Chondrocyte (in vitro differentiated cells): ENCODE data around the gene PRICKLE2. TPM values are rescaled to one million over a fixed set of nuclear protein-coding genes. Genes with fewer than 3 reads are reported as not detected.
A peak's percentile ranks its signal among the peaks of the same experiment; 100 is the strongest.

ENCODE experiments used
- DNase-seq: peaks from one replicate; pipeline ENCODE4 v3.0.0; 2021; ENCODE audit warnings: mixed read lengths, low spot score
- H3K27ac Mint-ChIP-seq: one replicate; pipeline ENCODE4 v1.8.0; 2021; ENCODE audit warnings: mild to moderate bottlenecking, moderate library complexity, mixed read lengths; ENCODE audit not compliant: unreplicated experiment
- H3K27me3 Mint-ChIP-seq: 2 replicates; pipeline ENCODE4 v1.8.0; 2021; ENCODE audit warnings: low read depth, mixed read lengths
- H3K36me3 Mint-ChIP-seq: 2 replicates; pipeline ENCODE4 v1.8.0; 2021; ENCODE audit warnings: low read depth, mixed read lengths
- H3K4me1 Mint-ChIP-seq: 2 replicates; pipeline ENCODE4 v1.8.0; 2021; ENCODE audit warnings: low read depth, mild to moderate bottlenecking, mixed read lengths
- H3K4me3 Mint-ChIP-seq: one replicate; pipeline ENCODE4 v1.8.0; 2021; ENCODE audit warnings: mild to moderate bottlenecking, moderate library complexity, mixed read lengths; ENCODE audit not compliant: unreplicated experiment
- H3K9me3 Mint-ChIP-seq: 2 replicates; pipeline ENCODE4 v1.8.0; 2021; ENCODE audit warnings: low read depth, mixed read lengths
- total RNA-seq: library from RNA; stranded (reverse); gene quantifications from 3 replicates; pipeline ENCODE4 v1.2.1, GENCODE V29; 2021
- TF ChIP-seq, protein P1 (sequence below): fragments of 200-600 bp; sonication (generic); IDR thresholded peaks from 2 replicates; pipeline ENCODE4 v1.5.0; 2021; ENCODE audit warnings: antibody characterized with exemption, mild to moderate bottlenecking, moderate library complexity

Gene PRICKLE2
- total RNA-seq, 1 donor from 2014 or later: 48.2 TPM

DNA sequence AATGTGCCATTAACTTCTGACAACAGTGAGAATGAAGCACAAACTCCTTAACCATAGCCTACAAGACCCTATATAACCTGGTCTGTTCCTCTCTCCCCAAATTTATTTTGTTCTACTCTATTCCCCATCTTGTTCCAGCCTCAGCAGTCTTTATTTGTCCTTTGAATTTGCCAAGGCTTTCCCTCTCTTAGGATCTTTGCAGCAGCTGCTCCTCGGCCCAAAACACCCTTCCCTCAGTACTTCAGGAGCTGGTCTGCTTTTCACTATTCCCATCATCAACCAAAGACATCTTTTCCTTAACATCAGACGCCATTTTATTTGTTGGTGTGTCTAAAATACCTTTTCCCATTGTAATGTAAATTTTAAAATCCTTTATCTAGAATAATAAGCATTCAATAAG lies 10.2 kb downstream of the PRICKLE2 start:
- no peak for DNase-seq
- Mint-ChIP-seq H3K9me3 (no peaks in the 10 kb centered on the region), H3K27me3 (no peaks in the 10 kb centered on the region), H3K4me1 (peaks cover 68% of the 10 kb centered on the region), H3K4me3 (no peak overlapping the region), H3K27ac (peak overlapping the region; percentile 95), H3K36me3 (peaks cover 1% of the 10 kb centered on the region)
- TF ChIP-seq, protein P1, sequence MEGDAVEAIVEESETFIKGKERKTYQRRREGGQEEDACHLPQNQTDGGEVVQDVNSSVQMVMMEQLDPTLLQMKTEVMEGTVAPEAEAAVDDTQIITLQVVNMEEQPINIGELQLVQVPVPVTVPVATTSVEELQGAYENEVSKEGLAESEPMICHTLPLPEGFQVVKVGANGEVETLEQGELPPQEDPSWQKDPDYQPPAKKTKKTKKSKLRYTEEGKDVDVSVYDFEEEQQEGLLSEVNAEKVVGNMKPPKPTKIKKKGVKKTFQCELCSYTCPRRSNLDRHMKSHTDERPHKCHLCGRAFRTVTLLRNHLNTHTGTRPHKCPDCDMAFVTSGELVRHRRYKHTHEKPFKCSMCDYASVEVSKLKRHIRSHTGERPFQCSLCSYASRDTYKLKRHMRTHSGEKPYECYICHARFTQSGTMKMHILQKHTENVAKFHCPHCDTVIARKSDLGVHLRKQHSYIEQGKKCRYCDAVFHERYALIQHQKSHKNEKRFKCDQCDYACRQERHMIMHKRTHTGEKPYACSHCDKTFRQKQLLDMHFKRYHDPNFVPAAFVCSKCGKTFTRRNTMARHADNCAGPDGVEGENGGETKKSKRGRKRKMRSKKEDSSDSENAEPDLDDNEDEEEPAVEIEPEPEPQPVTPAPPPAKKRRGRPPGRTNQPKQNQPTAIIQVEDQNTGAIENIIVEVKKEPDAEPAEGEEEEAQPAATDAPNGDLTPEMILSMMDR: no peak

DNA sequence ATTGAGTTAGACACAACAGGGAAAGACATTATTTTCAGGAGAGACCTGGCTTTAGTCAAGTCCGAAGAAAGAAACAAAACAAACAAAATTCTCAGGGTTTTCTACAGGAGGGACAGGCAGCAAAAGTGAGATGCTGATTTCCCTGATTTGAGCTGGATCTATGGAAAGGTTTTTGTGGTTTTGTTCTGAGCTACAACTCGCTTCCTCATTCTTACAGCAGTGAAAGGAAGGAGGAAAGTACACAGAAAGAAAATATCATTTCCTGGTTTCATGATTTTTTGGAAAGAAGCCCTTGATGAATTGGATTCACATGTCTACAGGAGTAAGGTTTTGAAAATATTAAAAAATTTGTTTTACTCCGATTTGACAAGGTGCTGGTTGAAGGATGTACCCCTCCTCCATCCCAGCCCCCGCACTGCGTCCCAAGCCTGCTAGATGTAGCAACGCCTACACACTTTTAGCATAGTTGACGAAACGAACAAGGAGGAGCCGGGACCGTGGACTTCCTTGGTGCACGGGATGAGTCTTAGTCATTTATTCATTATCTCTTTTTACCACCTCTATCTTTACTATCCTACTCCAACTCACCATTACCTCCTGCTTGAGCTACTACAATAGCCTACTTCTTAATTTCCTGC lies 10.8 kb downstream of the PRICKLE2 start:
- Mint-ChIP-seq H3K27ac (peak overlapping the region; percentile 95), H3K4me1 (peaks cover 62% of the 10 kb centered on the region), H3K36me3 (peaks cover 1% of the 10 kb centered on the region), H3K27me3 (no peaks in the 10 kb centered on the region), H3K9me3 (no peaks in the 10 kb centered on the region), H3K4me3 (peak overlapping the region; percentile 63)
- DNase-seq: no peak
- TF ChIP-seq, protein P1: no peak

DNA sequence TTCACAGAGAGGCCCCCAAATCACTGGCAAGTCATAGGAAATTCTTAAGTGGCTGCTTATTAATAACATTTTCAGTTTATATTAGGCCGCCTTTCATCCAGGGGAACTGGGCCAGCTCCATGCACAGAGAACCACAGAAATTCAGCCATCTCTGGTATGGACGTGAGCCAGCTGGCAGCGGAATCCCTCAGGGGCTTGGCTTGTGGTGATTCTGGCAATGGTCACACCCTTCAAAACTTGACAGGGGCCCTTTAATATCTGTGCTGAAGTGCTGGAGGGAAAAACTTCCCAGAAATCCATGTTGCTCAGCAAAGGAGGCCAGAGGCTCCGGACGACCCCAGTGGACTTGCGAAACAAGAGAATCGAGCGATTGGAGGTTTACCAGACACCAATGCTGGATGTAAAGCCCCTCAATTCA lies 11.3 kb downstream of the PRICKLE2 start:
- Mint-ChIP-seq H3K36me3 (peaks cover 1% of the 10 kb centered on the region), H3K27me3 (no peaks in the 10 kb centered on the region), H3K27ac (peak overlapping the region; percentile 95), H3K4me3 (peak overlapping the region; percentile 63), H3K9me3 (no peaks in the 10 kb centered on the region), H3K4me1 (peaks cover 57% of the 10 kb centered on the region)
- no peak for DNase-seq
- TF ChIP-seq, protein P1: no peak

DNA sequence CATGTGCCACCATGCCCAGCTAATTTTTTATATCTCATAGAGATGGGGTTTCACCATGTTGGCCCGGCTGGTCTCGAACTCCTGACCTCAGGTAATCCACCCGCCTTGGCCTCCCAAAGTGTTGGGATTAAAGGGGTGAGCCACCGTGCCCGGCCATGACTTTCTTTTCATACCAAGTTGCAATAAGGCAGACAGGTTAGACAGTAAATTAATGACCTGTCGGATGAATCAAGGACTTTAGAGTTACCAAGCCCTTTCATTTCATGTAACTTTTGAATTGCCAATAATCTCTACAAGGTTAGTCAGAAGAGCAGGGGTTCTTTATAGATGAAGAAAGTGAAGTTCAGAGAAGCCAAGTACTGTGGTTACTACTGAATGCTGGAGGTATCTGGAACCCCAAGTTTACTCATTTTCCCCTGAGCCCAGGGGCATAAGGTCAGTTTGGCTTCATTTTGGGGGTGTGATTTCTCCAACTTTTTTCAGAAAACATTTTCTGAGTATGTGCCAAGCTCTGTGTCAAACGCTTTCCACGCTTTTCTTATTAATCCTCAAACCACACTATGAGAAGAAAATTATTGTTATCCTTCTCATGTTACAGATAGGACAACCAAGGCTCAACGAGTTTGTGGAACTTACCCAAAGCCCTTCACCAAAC lies 11.9 kb downstream of the PRICKLE2 start:
- Mint-ChIP-seq H3K4me1 (peaks cover 53% of the 10 kb centered on the region), H3K27ac (peak overlapping the region; percentile 95), H3K9me3 (no peaks in the 10 kb centered on the region), H3K4me3 (no peak overlapping the region), H3K36me3 (peaks cover 1% of the 10 kb centered on the region), H3K27me3 (no peaks in the 10 kb centered on the region)
- no peak for DNase-seq
- TF ChIP-seq, protein P1: no peak

DNA sequence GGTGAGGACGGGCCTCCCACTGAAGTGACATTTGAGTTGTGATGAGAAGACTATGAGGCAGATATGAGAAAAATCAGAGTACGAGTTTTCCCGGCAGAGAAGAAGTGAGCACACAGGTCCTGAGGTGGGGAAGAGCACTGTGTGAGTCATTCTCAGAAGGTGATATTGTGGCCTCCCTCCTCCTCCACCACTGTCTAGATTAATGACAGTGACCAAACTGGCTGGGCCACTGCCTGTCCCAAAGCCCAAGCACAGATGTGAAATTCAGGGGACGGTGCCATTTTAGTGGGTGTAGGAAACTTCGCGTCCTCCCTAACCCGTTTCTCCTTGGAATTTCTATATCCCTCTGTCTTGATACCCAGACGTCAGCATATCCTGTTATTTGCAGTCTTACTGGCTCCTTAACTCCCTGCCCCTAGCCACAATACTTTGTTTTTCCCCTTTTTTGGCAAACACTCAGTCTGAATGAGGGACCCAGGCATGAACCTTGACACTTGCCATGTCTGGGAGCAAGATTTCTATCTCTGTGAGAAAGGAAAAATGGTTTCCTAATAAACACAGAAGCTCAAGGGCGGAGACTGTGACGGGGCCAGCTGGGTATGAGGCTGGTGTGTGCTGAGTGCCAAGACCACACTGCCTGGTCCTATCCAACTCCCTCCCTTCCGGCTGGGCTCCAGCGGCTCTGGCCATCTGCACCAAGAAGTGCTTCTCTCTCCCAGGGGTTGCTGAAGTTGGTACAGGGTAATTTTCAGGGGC lies 15.2 kb downstream of the PRICKLE2 start:
- peaks cover 48% of the 10 kb centered on the region for H3K4me1 Mint-ChIP-seq
- DNase-seq: no peak
- H3K27ac Mint-ChIP-seq: no peak overlapping the region
- H3K4me3 Mint-ChIP-seq: no peak overlapping the region
- H3K27me3 Mint-ChIP-seq: no peaks in the 10 kb centered on the region
- no peaks in the 10 kb centered on the region for H3K9me3 Mint-ChIP-seq
- TF ChIP-seq, protein P1: no peak
- peaks cover 1% of the 10 kb centered on the region for H3K36me3 Mint-ChIP-seq
